Muscle of arm (tissue), 12 donors: ENCODE measurements around the gene ANO10. TPM values are rescaled to one million over a fixed set of nuclear protein-coding genes. Genes with fewer than 3 reads are reported as not detected.

Experiments
- DNase-seq: peaks from one replicate; pipeline ENCODE4 v3.0.0-alpha.2; 2013
- polyA plus RNA-seq, 12 donors: library from polyadenylated mRNA; unstranded; fragments of 120-200 nt; gene quantifications; one replicate each; pipeline ENCODE4 v1.2.1, GENCODE V29; 2013; ENCODE audit not compliant: insufficient read length in 12 of 12

ANO10 gene
- polyA plus RNA-seq, 12 donors, result 15.1 to 30.8 (median 22.2) TPM; not detected in 1

GRCh38 chr3:43319794-43320193 lies 302.0 kb downstream of the ANO10 start:
- no peak for DNase-seq

- no peak for DNase-seq
These were observed 302.4 kb downstream of the ANO10 start for GRCh38 chr3:43319376-43319775.

GRCh38 chr3:43317461-43318316 lies 304.1 kb downstream of the ANO10 start:
- DNase-seq, result no peak

- no peak for DNase-seq
These were observed 304.9 kb downstream of the ANO10 start for GRCh38 chr3:43316783-43317460.

Other genes with a start within 250 kb of the ANO10 start
- 10 to 100 TPM in 6 of 12 donors, 1 to 10 TPM in 5, not detected in 1; 8.2 to 15.5 (median 10.4) TPM for gene ABHD5, start 68.9 kb upstream of the ANO10 start, polyA plus RNA-seq